ENCODE data around the gene MAD1L1. TPM values are rescaled to one million over a fixed set of nuclear protein-coding genes. Genes with fewer than 3 reads are reported as not detected.

The MAD1L1 gene
- total RNA-seq, 4 donors from 2014 or later, result 21.0 to 49.7 (median 29.8) TPM

DNA sequence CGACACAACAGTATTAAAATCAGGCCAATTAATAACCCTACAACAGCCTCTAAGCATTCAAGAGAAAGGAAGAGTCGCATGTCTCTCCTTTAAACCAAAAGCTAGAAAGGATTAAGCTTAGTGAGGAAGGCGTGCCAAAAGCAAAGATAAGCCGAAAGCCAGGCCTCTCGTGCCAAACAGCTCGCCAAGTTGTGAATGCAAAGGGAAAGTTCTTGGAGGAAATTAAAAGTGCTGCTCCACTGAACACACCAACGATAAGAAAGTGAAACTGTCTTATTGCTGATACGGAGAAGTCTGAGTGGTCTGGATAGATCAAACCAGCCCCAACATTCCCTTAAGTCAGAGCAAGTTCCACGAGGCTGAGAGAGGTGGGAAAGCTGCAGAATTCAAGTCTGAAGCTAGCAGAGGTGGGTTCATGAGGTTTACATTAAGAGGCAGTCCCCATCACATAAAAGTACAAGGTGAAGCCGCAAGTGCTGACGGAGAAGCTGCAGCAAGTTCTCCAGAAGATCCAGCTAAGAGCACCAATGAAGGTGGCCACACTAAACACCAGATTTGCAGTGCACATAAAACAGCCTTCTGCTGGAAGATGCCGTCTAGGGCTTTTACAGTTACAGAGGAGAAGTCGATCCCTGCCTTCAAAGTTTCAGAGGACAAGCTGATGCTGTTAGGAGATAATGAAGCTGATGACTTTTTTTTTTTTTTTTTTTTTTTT, 194.8 kb downstream of the MAD1L1 start:
- TF ChIP-seq CTCF (IDR thresholded peaks at IDR 0.05; ENCODE audit: low read depth), result no peak

GRCh38 chr7:2037301-2037807, 195.4 kb downstream of the MAD1L1 start:
- TF ChIP-seq CTCF (IDR thresholded peaks at IDR 0.05; ENCODE audit: low read depth), result no peak

GRCh38 chr7:2036786-2037185, 196.0 kb downstream of the MAD1L1 start:
- TF ChIP-seq CTCF (IDR thresholded peaks at IDR 0.05; ENCODE audit: low read depth), result no peak

DNA sequence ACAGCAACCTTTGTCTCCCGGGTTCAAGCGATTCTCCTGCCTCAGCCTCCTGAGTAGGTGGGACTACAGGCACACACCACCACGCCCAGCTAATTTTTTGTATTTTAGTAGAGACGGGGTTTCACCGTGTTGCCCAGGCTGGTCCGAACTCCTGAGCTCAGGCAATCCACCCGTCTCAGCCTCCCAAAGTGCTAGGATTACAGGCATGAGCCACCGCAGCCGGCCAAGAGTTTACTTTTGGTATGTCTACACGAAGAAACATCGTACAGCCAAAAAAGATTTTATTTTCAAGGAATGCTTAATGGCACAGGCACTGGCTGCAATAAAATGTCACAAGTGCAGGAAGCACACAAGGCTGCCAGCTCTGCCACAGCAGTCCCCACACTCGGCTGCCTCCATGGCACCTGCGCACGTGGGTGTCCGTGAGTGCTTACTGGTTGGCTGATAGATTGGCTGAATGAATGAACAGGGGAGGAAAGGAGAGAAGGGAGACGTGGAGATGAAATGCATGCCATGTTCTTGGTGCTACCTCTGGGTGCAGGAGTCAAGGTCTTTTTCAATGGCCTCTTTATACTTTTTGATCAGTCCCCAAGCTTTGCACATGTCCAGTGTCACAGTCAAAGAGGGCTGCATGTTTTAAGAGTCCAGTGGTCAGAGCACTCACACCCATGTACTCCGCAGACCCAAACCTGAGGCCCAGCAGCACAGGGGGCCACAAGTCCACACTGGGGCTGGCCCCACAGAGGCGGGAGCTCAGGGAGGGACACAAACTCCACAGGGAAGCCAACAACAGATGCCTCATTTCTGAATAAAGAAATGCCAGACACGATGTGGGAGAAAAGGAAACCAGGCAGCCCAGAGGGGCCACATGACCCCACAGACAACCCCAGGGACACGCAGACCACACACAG, 198.2 kb downstream of the MAD1L1 start:
- TF ChIP-seq CTCF (IDR thresholded peaks at IDR 0.05; ENCODE audit: low read depth), result no peak

- no peak for TF ChIP-seq CTCF (IDR thresholded peaks at IDR 0.05; ENCODE audit: low read depth)
These were observed 199.1 kb downstream of the MAD1L1 start for GRCh38 chr7:2033586-2034135.

DNA sequence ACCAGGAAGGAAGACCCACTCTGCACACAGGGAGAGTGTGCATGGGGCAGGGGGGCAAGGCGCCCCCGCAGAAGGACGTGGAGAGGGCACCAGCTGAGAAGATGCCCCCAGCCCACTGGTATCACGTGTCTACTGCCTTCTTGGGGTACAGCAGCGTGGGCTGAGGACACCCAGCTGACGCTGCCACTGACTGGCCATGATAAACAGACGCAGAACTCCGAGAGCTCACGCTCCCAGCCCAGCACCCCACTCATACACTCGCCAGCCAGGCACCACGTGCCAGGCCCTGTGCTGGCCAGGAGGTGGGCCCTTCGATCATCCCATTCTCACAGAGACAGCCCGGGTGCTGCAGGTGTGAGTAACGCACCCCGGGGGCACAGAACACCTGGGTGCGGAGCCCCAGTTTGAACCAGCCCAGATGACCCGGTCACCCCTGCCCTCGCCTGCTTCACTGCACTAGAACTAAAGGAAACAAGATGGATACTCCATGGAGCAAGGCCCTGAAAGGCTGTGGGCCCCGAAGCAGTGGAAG, 199.8 kb downstream of the MAD1L1 start:
- TF ChIP-seq CTCF (IDR thresholded peaks at IDR 0.05; ENCODE audit: low read depth), result no peak
